ENCODE data around the gene ATOSB.

- TF ChIP-seq GATA2 (IDR thresholded peaks at IDR 0.05; ENCODE audit: low read depth, low read length) (no peak), GATA3 (IDR thresholded peaks at IDR 0.05; ENCODE audit: low read depth, low read length) (no peak)
Measured at GRCh38 chr9:35054185-35054835, 61.4 kb downstream of the ATOSB start.
